ENCODE measurements around the gene CETN1. TPM values are rescaled to one million over a fixed set of nuclear protein-coding genes. Genes with fewer than 3 reads are reported as not detected.

CETN1 gene
- total and polyA plus RNA-seq, 4 experiments from 2014 or later, result not detected

DNA sequence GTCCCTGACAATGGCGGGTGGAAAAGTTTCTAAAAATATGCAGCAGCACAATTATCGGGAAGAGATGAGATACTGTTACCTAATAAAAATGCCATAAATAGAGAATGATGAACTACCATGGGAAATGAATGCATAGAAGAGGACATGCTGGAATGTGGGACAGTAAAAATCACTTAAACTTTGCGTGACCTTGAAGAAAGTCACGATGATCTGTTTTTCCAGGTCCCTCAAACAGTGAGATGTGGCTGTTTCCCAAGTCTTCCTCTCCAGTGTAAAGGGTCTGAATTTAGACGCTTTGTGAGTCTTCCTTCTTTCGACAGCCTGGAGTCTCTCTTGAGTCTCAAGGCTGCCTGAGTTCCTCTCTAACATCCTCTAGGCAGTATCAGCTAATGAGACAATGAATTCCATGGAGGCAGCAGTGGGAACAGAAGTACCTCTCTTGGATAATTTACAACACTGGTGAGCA lies 18.0 kb downstream of the CETN1 start:
- peak overlapping the region in 1 of 7 donors; percentile 42 for H3K27ac Mint-ChIP-seq
- Histone ChIP-seq H3K27ac (ENCODE audit: low read depth, low read length) (no peak overlapping the region), H3K36me3 (ENCODE audit: insufficient read depth, low read length) (no peaks in the 10 kb centered on the region), H3K9me3 (ENCODE audit: control insufficient read depth in 1 of 2, low read length in 2 of 2) (no peaks in the 10 kb centered on the region), H3K27me3 (ENCODE audit: insufficient read depth, low read length) (peaks cover 5% of the 10 kb centered on the region), H3K4me1 (ENCODE audit: insufficient read depth, low read length) (peaks cover 11% of the 10 kb centered on the region), H3K4me3 (ENCODE audit: low read length in 2 of 2) (no peak overlapping the region)
- peaks cover 9 to 25% of the 10 kb centered on the region in 2 donors for H3K27me3 Mint-ChIP-seq
- peaks cover 0 to 4% (median under 1%) of the 10 kb centered on the region in 8 donors for H3K9me3 Mint-ChIP-seq
- H3K36me3 Mint-ChIP-seq, result no peaks in the 10 kb centered on the region
- H3K4me1 Mint-ChIP-seq, result peaks cover 3 to 14% (median 5%) of the 10 kb centered on the region in 4 donors
- ChIA-PET POLR2A (ENCODE audit: partially characterized antibody) (no interaction called here), CTCF (ENCODE audit: partially characterized antibody) (interaction anchor here (1.4 kb wide), 1 partner anchor 232 kb away, joined by 3 read pairs; no protein-coding TSS in a partner anchor)
- H3K4me3 Mint-ChIP-seq, result no peak overlapping the region
- intact Hi-C loops (cut with micrococcal nuclease), result no loop called here
- DNase-seq, result no peak

DNA sequence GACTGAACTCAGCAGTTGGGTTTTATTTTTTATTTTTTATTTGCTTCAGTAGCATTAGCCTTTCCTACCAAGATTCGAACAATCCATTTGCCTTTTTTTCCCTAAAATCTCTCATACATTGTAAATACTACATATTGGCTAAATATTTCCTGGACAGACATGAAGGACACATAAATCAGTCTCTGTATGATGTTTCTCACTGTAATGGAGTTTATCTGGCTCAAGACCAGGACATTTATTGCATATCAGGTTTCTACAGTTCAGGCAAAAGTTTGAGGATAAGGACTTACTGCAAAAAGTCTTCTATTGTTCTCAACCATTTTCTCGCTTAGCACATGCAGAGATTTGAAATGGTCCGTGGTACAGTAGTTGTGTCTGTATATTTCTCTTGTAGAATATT lies 19.9 kb downstream of the CETN1 start:
- Histone ChIP-seq H3K4me1 (ENCODE audit: insufficient read depth, low read length) (peaks cover 11% of the 10 kb centered on the region), H3K27me3 (ENCODE audit: insufficient read depth, low read length) (peaks cover 5% of the 10 kb centered on the region), H3K36me3 (ENCODE audit: insufficient read depth, low read length) (no peaks in the 10 kb centered on the region), H3K9me3 (ENCODE audit: control insufficient read depth in 1 of 2, low read length in 2 of 2) (no peaks in the 10 kb centered on the region), H3K4me3 (ENCODE audit: low read length in 2 of 2) (no peak overlapping the region), H3K27ac (ENCODE audit: low read depth, low read length) (no peak overlapping the region)
- Mint-ChIP-seq H3K27ac (peak overlapping the region in 1 of 7 donors; percentile 20), H3K27me3 (peaks cover 7 to 23% of the 10 kb centered on the region in 2 donors), H3K4me3 (no peak overlapping the region), H3K4me1 (peaks cover 3 to 14% (median 5%) of the 10 kb centered on the region in 4 donors), H3K9me3 (peaks cover 0 to 4% (median 0%) of the 10 kb centered on the region in 8 donors), H3K36me3 (no peaks in the 10 kb centered on the region)
- ChIA-PET CTCF (ENCODE audit: partially characterized antibody) (no interaction called here), POLR2A (ENCODE audit: partially characterized antibody) (no interaction called here)
- intact Hi-C loops (cut with micrococcal nuclease), result no loop called here
- DNase-seq, result no peak

DNA sequence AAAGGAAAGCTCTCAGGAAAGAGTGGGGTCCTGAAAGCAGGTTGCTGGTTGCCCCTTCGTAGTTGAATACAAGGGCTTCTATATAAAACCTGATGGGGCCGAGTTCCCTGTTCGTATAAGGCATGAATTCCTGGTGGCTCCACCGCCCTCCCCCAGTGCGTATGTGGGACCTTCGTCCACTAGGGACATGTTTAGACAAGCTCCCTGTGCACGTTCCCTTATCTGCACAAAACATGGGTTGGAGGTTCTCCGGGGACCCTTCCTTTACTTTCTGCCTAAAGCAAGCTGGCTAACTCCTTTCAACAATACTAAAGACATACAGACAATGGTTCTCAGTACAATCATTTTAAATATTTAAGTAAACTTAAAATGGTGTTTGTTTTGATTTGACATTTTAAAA lies 24.6 kb downstream of the CETN1 start:
- no peaks in the 10 kb centered on the region for H3K4me1 Mint-ChIP-seq
- peaks cover 11 to 20% of the 10 kb centered on the region in 2 donors for H3K27me3 Mint-ChIP-seq

GRCh38 chr18:607930-608329 lies 27.8 kb downstream of the CETN1 start:
- Mint-ChIP-seq H3K36me3 (no peaks in the 10 kb centered on the region), H3K4me1 (no peaks in the 10 kb centered on the region)
- POLR2A ChIA-PET (ENCODE audit: partially characterized antibody), result no interaction called here

More for the DNA sequence above, 24.6 kb downstream of the CETN1 start:
- Mint-ChIP-seq H3K36me3 (no peaks in the 10 kb centered on the region), H3K9me3 (no peaks in the 10 kb centered on the region), H3K27ac (no peak overlapping the region), H3K4me3 (no peak overlapping the region)
- CTCF ChIA-PET (ENCODE audit: partially characterized antibody), result no interaction called here
- no peaks in the 10 kb centered on the region for H3K4me1 ChIP-seq (ENCODE audit: insufficient read depth, low read length)
- no peaks in the 10 kb centered on the region for H3K36me3 ChIP-seq (ENCODE audit: insufficient read depth, low read length)
- intact Hi-C loops (cut with micrococcal nuclease), result no loop called here
- H3K27me3 ChIP-seq (ENCODE audit: insufficient read depth, low read length), result peaks cover 5% of the 10 kb centered on the region
- H3K27ac ChIP-seq (ENCODE audit: low read depth, low read length), result no peak overlapping the region
- no peak for DNase-seq
- H3K9me3 ChIP-seq (ENCODE audit: control insufficient read depth in 1 of 2, low read length in 2 of 2), result no peaks in the 10 kb centered on the region
- no peak overlapping the region for H3K4me3 ChIP-seq (ENCODE audit: low read length in 2 of 2)
- POLR2A ChIA-PET (ENCODE audit: partially characterized antibody), result no interaction called here

DNA sequence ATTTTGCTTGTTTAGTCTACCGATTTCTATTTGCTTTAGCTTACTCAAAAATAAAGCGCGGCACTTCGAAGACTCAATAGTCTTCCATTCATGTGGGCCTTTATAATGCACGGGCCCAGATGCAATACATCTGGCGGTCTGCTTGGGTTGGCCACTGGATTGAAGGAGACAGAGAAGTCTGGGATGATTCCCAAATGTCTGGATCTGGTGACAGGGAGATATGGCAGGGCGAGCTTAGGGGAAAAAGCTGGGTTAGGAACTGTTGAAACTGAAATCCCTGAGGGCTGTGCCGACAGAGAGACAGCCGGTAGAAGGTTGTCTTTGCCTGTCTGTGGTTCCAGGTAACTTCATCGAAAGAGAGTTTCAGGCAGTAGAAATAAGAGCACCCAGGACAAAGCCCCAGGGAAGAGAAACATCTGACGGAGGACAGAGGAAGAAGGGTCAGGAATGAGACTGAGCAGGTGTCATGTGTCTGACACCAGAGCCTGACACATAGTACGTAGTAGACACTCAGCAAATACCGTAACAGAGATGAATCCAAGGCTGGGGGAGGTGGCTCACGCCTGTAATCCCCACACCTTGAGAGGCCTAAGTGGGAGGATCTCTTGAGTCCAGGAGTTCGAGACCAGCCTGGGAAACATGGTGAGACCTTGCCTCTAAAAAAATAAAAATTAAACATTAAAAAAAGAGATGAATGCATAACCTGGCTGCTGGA lies 30.2 kb downstream of the CETN1 start:
- Mint-ChIP-seq H3K27me3 (peaks cover 6 to 12% of the 10 kb centered on the region in 2 donors), H3K4me3 (no peak overlapping the region), H3K4me1 (no peaks in the 10 kb centered on the region), H3K27ac (no peak overlapping the region), H3K36me3 (no peaks in the 10 kb centered on the region), H3K9me3 (no peaks in the 10 kb centered on the region)
- no peaks in the 10 kb centered on the region for H3K27me3 ChIP-seq (ENCODE audit: insufficient read depth, low read length)
- no peaks in the 10 kb centered on the region for H3K4me1 ChIP-seq (ENCODE audit: insufficient read depth, low read length)
- ChIA-PET CTCF (ENCODE audit: partially characterized antibody) (no interaction called here), POLR2A (ENCODE audit: partially characterized antibody) (no interaction called here)
- no peak overlapping the region for H3K4me3 ChIP-seq (ENCODE audit: low read length in 2 of 2)
- no peak overlapping the region for H3K27ac ChIP-seq (ENCODE audit: low read depth, low read length)
- no peaks in the 10 kb centered on the region for H3K36me3 ChIP-seq (ENCODE audit: insufficient read depth, low read length)
- DNase-seq, result no peak
- no peaks in the 10 kb centered on the region for H3K9me3 ChIP-seq (ENCODE audit: control insufficient read depth in 1 of 2, low read length in 2 of 2)
- intact Hi-C loops (cut with micrococcal nuclease), result loop anchor here (10.0 kb wide), 1 partner anchor 346 kb away; the partner anchor contains the start of gene THOC1

More at GRCh38 chr18:607930-608329, 27.8 kb downstream of the CETN1 start:
- no peaks in the 10 kb centered on the region for H3K36me3 ChIP-seq (ENCODE audit: insufficient read depth, low read length)
- H3K4me3 ChIP-seq (ENCODE audit: low read length in 2 of 2), result no peak overlapping the region
- CTCF ChIA-PET (ENCODE audit: partially characterized antibody), result interaction anchor here (1.0 to 1.1 kb wide), 2 partner anchors 13 to 17 kb away, joined by 4 read pairs; no protein-coding TSS in a partner anchor
- no peaks in the 10 kb centered on the region for H3K9me3 Mint-ChIP-seq
- peaks cover 6 to 12% of the 10 kb centered on the region in 2 donors for H3K27me3 Mint-ChIP-seq
- no peak overlapping the region for H3K27ac ChIP-seq (ENCODE audit: low read depth, low read length)
- DNase-seq, result no peak
- no peak overlapping the region for H3K4me3 Mint-ChIP-seq
- H3K27me3 ChIP-seq (ENCODE audit: insufficient read depth, low read length), result no peaks in the 10 kb centered on the region
- no peaks in the 10 kb centered on the region for H3K4me1 ChIP-seq (ENCODE audit: insufficient read depth, low read length)
- intact Hi-C loops (cut with micrococcal nuclease), result no loop called here
- no peak overlapping the region for H3K27ac Mint-ChIP-seq
- no peaks in the 10 kb centered on the region for H3K9me3 ChIP-seq (ENCODE audit: control insufficient read depth in 1 of 2, low read length in 2 of 2)

DNA sequence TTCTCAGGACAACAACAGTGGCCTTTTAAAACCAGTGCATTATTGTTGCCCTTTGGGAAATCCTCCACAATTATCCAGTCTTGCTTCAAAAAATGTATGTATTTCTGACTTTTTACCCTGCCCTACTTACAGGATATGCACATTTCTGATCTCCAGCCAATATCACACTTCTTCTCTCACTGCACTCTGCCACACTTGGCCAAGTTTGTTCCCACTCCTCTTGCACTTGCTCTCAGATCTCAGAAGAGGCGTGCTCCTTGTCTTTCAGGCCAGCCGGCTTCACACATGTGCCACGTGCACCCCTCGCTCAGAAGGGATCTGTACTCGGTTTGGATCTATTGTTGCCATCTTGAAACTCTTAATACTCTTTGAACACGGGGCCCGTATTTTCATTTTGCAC lies 32.0 kb downstream of the CETN1 start:
- Histone ChIP-seq H3K9me3 (ENCODE audit: control insufficient read depth in 1 of 2, low read length in 2 of 2) (no peaks in the 10 kb centered on the region), H3K27me3 (ENCODE audit: insufficient read depth, low read length) (no peaks in the 10 kb centered on the region), H3K4me3 (ENCODE audit: low read length in 2 of 2) (no peak overlapping the region), H3K27ac (ENCODE audit: low read depth, low read length) (no peak overlapping the region), H3K4me1 (ENCODE audit: insufficient read depth, low read length) (no peaks in the 10 kb centered on the region), H3K36me3 (ENCODE audit: insufficient read depth, low read length) (no peaks in the 10 kb centered on the region)
- ChIA-PET POLR2A (ENCODE audit: partially characterized antibody) (no interaction called here), CTCF (ENCODE audit: partially characterized antibody) (no interaction called here)
- Mint-ChIP-seq H3K9me3 (no peaks in the 10 kb centered on the region), H3K4me1 (no peaks in the 10 kb centered on the region), H3K36me3 (no peaks in the 10 kb centered on the region), H3K27ac (no peak overlapping the region), H3K27me3 (peaks cover 3 to 6% of the 10 kb centered on the region in 2 donors), H3K4me3 (no peak overlapping the region)
- intact Hi-C loops (cut with micrococcal nuclease), result loop anchor here (10.0 kb wide), 1 partner anchor 347 kb away; the partner anchor contains the start of gene THOC1
- DNase-seq, result no peak

- Mint-ChIP-seq H3K27me3 (peaks cover 3 to 9% of the 10 kb centered on the region in 2 donors), H3K9me3 (no peaks in the 10 kb centered on the region), H3K27ac (peak overlapping the region in 1 of 7 donors; percentile 55), H3K4me3 (no peak overlapping the region), H3K36me3 (no peaks in the 10 kb centered on the region), H3K4me1 (no peaks in the 10 kb centered on the region)
- H3K36me3 ChIP-seq (ENCODE audit: insufficient read depth, low read length), result no peaks in the 10 kb centered on the region
- no peaks in the 10 kb centered on the region for H3K27me3 ChIP-seq (ENCODE audit: insufficient read depth, low read length)
- intact Hi-C loops (cut with micrococcal nuclease), result loop anchor here (10.0 kb wide), 1 partner anchor 349 kb away; the partner anchor contains the start of gene THOC1
- H3K4me1 ChIP-seq (ENCODE audit: insufficient read depth, low read length), result no peaks in the 10 kb centered on the region
- no peaks in the 10 kb centered on the region for H3K9me3 ChIP-seq (ENCODE audit: control insufficient read depth in 1 of 2, low read length in 2 of 2)
- H3K27ac ChIP-seq (ENCODE audit: low read depth, low read length), result no peak overlapping the region
- DNase-seq, result no peak
- ChIA-PET CTCF (ENCODE audit: partially characterized antibody) (interaction anchor here (1.9 kb wide), 1 partner anchor 11 kb away, joined by 8 read pairs; no protein-coding TSS in a partner anchor), POLR2A (ENCODE audit: partially characterized antibody) (no interaction called here)
- H3K4me3 ChIP-seq (ENCODE audit: low read length in 2 of 2), result no peak overlapping the region
Measured at GRCh38 chr18:614193-614592, 34.0 kb downstream of the CETN1 start.
